ENCODE measurements around the gene PDCD6IP. TPM values are rescaled to one million over a fixed set of nuclear protein-coding genes. Genes with fewer than 3 reads are reported as not detected.

The PDCD6IP gene
- polyA plus RNA-seq, 1 donor from 2014 or later = 196 TPM

- Histone ChIP-seq H3K4me3 (ENCODE audit: low read length) (no peak overlapping the region), H3K79me2 (replicated peaks; ENCODE audit: insufficient read depth, low read length) (no peaks in the 10 kb centered on the region), H2AFZ (ENCODE audit: low read depth, low read length) (no peak overlapping the region), H3K36me3 (ENCODE audit: insufficient read depth, low read length) (no peaks in the 10 kb centered on the region), H4K20me1 (ENCODE audit: insufficient read depth) (no peaks in the 10 kb centered on the region), H3K27me3 (ENCODE audit: insufficient read depth, low read depth, low read length) (no peaks in the 10 kb centered on the region), H3K9ac (ENCODE audit: low read length) (no peak overlapping the region), H3K27ac (ENCODE audit: low read length) (no peak overlapping the region), H3F3A (ENCODE audit: insufficient read depth, low read length, poor library complexity, severe bottlenecking) (no peaks in the 10 kb centered on the region), H3K9me3 (ENCODE audit: low read length) (no peaks in the 10 kb centered on the region), H3K9me2 (ENCODE audit: insufficient read depth, low read length) (no peaks in the 10 kb centered on the region), H3K4me2 (ENCODE audit: low read length) (no peak overlapping the region)
- no peak for TF ChIP-seq POLR2AphosphoS5 (IDR thresholded peaks at IDR 0.05)
These were observed 27.8 kb downstream of the PDCD6IP start for GRCh38 chr3:33826206-33826605.

- no peak overlapping the region for H3K9ac ChIP-seq (ENCODE audit: low read length)
- H3K9me2 ChIP-seq (ENCODE audit: insufficient read depth, low read length) = no peaks in the 10 kb centered on the region
- H3K4me2 ChIP-seq (ENCODE audit: low read length) = no peak overlapping the region
- H3K9me3 ChIP-seq (ENCODE audit: low read length) = no peaks in the 10 kb centered on the region
- no peak overlapping the region for H2AFZ ChIP-seq (ENCODE audit: low read depth, low read length)
- no peaks in the 10 kb centered on the region for H3F3A ChIP-seq (ENCODE audit: insufficient read depth, low read length, poor library complexity, severe bottlenecking)
- H3K27me3 ChIP-seq (ENCODE audit: insufficient read depth, low read depth, low read length) = no peaks in the 10 kb centered on the region
- H3K4me3 ChIP-seq (ENCODE audit: low read length) = no peak overlapping the region
- no peaks in the 10 kb centered on the region for H3K36me3 ChIP-seq (ENCODE audit: insufficient read depth, low read length)
- H3K27ac ChIP-seq (ENCODE audit: low read length) = no peak overlapping the region
- H4K20me1 ChIP-seq (ENCODE audit: insufficient read depth) = no peaks in the 10 kb centered on the region
- no peak for TF ChIP-seq MXI1 (conservative IDR thresholded peaks at IDR 0.05; ENCODE audit: poor library complexity, severe bottlenecking)
- no peak for TF ChIP-seq RAD21 (conservative IDR thresholded peaks at IDR 0.05)
- TF ChIP-seq POLR2AphosphoS5 (IDR thresholded peaks at IDR 0.05) = no peak
- no peak for TF ChIP-seq REST (IDR thresholded peaks at IDR 0.05; ENCODE audit: borderline replicate concordance)
- no peak for TF ChIP-seq EP300 (conservative IDR thresholded peaks at IDR 0.05; ENCODE audit: poor library complexity, severe bottlenecking)
- no peak for TF ChIP-seq TAF1 (IDR thresholded peaks at IDR 0.05; ENCODE audit: low read depth)
- no peak for TF ChIP-seq SMC3 (conservative IDR thresholded peaks at IDR 0.05; ENCODE audit: poor library complexity)
- TF ChIP-seq EZH2 (IDR thresholded peaks at IDR 0.05; ENCODE audit: borderline replicate concordance, insufficient read depth, low read length, poor library complexity, severe bottlenecking) = no peak
- TF ChIP-seq CTCF (IDR thresholded peaks at IDR 0.05; ENCODE audit: poor library complexity, severe bottlenecking) = no peak
- no peaks in the 10 kb centered on the region for H3K79me2 ChIP-seq (replicated peaks; ENCODE audit: insufficient read depth, low read length)
These were observed 28.3 kb downstream of the PDCD6IP start for GRCh38 chr3:33826688-33827087.

GRCh38 chr3:33829720-33830119 lies 31.3 kb downstream of the PDCD6IP start:
- no peaks in the 10 kb centered on the region for H3K9me3 ChIP-seq (ENCODE audit: low read length)
- H3K27ac ChIP-seq (ENCODE audit: low read length) = no peak overlapping the region
- H3K9me2 ChIP-seq (ENCODE audit: insufficient read depth, low read length) = no peaks in the 10 kb centered on the region
- H4K20me1 ChIP-seq (ENCODE audit: insufficient read depth) = no peaks in the 10 kb centered on the region
- H2AFZ ChIP-seq (ENCODE audit: low read depth, low read length) = no peak overlapping the region
- no peak overlapping the region for H3K4me3 ChIP-seq (ENCODE audit: low read length)
- H3K9ac ChIP-seq (ENCODE audit: low read length) = no peak overlapping the region
- H3K36me3 ChIP-seq (ENCODE audit: insufficient read depth, low read length) = no peaks in the 10 kb centered on the region
- no peaks in the 10 kb centered on the region for H3K27me3 ChIP-seq (ENCODE audit: insufficient read depth, low read depth, low read length)
- no peaks in the 10 kb centered on the region for H3K79me2 ChIP-seq (replicated peaks; ENCODE audit: insufficient read depth, low read length)
- no peak overlapping the region for H3K4me2 ChIP-seq (ENCODE audit: low read length)
- no peaks in the 10 kb centered on the region for H3F3A ChIP-seq (ENCODE audit: insufficient read depth, low read length, poor library complexity, severe bottlenecking)
- TF ChIP-seq REST (IDR thresholded peaks at IDR 0.05; ENCODE audit: borderline replicate concordance) (no peak), EP300 (conservative IDR thresholded peaks at IDR 0.05; ENCODE audit: poor library complexity, severe bottlenecking) (no peak), EZH2 (IDR thresholded peaks at IDR 0.05; ENCODE audit: borderline replicate concordance, insufficient read depth, low read length, poor library complexity, severe bottlenecking) (no peak), CTCF (IDR thresholded peaks at IDR 0.05; ENCODE audit: poor library complexity, severe bottlenecking) (no peak), TAF1 (IDR thresholded peaks at IDR 0.05; ENCODE audit: low read depth) (no peak), RAD21 (conservative IDR thresholded peaks at IDR 0.05) (no peak), POLR2AphosphoS5 (IDR thresholded peaks at IDR 0.05) (no peak), SMC3 (conservative IDR thresholded peaks at IDR 0.05; ENCODE audit: poor library complexity) (no peak), MXI1 (conservative IDR thresholded peaks at IDR 0.05; ENCODE audit: poor library complexity, severe bottlenecking) (no peak)
